HG02885 (cell line): ENCODE results near the gene NADK2.

Experiments used
- ATAC-seq: cut with Tn5 transposase; IDR thresholded peaks from one replicate; pipeline ENCODE4 v1.9.1; 2021; ENCODE audit warnings: mild to moderate bottlenecking; ENCODE audit not compliant: unreplicated experiment, poor library complexity

Gene NADK2

DNA sequence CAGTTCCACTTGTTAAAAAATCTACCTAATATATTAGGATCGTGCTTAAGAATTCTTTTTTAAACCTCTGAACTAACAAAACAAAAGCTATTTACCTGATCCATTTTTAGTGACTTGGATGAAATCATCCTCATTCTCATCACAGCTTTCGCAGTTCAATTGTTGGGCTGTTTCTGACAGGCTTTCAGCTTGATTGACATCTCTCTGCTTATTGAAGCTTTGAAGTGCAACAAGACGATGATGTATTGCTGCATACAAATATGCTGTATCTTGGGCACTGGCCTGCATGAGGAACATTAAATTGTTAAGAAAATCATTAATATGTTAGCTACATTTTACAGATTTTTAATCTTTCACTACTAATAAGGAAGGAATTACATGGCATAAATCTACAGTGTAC, 9.5 kb upstream of the NADK2 start:
- ATAC-seq = no peak

DNA sequence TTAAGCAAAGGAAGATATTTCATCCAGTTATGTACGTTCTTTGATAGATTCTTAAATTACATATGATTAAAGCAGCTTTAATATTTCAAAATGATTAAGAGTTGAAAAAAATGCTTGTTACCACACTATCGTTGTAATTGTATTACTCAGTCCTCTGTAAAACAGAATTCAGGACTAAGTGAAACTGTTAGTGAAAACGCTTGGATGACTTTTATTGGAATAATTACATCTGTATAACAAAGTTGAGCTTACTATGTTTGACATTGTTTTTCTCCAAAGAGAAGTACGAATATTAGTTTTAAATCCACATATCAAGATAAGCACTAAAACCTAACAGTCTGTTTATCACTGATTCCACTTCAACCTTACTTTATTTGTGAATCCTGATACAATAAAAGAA, 8.7 kb upstream of the NADK2 start:
- ATAC-seq = no peak

DNA sequence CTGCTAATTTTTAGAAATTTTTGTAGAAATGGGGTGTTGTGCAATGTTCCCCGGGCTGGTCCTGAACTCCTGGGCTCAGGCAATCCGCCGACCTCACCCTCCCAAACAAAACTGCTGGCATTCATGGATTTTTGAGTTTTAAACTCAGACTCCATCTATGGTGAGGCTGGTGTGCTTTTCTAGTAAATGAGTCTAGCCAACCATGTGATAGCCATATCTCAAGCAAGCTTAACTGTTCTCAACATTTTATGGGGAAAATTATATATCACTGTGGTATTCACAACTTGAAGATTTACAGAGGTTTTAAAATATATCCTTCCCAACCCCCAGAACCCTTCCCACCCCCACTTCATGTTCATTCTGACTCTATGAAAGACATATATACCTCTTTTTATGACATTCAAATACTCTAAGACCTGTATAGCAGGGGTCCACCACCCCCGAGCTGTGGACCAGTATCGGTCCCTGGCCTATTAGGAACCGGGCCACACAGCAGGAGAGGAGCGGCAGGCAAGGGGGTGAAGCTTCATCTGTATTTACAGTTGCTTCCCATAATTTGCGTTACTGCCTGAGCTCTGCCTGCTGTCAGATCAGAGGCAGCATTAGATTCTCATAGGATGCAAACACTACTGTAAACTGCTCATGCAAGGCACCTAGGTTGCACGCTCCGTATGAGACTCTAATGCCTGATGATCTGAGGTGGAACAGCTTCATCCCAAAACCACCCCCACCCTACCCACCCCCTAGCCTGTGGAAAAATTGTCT, 4.5 kb upstream of the NADK2 start:
- ATAC-seq = no peak

DNA sequence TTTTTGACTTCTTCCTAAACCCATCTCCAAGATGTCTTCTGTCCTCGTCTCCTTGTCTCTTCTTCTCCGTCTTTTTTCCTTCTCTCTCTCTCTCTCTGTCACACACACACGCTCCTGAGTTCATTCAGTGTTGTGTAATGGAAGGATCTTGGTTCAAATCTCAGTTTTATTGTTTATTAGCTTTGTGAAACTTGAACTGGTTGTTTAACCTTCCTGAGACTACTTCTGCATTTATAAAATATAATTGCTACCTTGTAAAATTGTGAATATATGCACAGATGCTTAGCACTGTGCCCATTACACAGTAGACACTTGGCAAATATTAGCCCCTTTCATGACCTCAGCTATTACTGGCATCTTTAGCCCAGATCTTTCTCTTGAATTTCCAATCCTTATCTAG, 2.4 kb upstream of the NADK2 start:
- ATAC-seq = no peak

DNA sequence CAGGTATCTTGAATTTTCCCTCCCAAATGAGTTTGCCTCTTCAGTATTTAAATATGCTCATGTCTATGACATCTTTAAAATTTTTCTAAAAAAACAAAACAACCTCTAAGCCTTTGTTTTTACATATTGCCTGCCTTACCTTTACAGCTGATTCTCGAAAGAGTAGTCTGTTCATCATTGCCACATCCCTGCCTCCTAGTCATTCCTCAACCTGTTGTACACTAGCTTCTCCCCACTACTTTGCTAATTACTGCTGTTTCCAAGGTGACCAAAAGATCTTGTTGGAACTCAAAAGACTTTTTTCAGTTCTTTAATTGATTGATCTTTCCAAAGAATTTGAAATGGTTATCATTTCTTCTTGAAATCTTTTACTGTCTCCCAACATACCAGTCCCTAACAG, 1.9 kb upstream of the NADK2 start:
- no peak for ATAC-seq

DNA sequence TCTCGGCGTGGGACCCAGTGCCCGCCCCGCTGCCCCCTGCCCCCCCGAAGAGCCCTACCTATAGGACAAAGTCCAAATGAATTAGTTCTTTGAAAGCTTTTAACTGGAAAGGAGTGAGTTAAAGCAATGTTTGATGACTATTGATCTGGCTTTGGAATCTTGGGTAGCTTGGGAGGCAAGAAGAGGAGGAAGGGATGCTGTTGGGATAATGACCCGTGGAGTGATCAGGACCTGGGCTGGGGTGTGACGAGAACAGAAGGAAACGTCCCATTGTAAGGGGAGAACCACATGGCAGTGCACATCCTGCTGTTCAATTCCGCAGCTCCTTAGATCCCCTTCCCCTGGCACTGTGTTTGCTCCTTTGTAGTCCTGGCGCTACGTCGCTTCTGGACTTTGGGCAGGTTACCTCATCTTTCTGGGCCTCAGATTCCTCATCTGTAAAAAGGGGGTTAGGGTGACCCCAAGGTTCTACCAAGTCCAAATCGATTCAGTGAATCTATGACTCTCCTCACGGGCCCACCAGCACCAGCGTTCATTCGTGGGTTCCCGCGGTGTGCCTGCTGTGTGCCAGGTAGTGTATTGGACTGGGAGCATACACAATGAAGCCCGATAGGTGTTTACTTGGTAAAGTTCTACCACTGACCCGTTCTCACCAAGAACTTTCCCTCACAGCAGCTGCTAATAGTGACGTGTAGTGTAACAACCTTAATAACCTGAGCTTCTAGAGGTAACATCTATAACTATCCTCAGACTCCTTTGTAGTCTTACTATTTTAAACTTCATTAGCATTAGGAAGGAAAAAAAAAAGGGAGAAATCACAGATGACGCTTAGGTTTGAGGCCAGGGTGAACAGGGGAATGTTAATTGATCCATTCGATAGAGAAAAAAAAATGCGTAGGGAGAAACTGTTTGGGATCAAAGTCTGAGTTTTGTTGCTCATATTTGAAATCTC, 1.1 kb upstream of the NADK2 start:
- no peak for ATAC-seq

DNA sequence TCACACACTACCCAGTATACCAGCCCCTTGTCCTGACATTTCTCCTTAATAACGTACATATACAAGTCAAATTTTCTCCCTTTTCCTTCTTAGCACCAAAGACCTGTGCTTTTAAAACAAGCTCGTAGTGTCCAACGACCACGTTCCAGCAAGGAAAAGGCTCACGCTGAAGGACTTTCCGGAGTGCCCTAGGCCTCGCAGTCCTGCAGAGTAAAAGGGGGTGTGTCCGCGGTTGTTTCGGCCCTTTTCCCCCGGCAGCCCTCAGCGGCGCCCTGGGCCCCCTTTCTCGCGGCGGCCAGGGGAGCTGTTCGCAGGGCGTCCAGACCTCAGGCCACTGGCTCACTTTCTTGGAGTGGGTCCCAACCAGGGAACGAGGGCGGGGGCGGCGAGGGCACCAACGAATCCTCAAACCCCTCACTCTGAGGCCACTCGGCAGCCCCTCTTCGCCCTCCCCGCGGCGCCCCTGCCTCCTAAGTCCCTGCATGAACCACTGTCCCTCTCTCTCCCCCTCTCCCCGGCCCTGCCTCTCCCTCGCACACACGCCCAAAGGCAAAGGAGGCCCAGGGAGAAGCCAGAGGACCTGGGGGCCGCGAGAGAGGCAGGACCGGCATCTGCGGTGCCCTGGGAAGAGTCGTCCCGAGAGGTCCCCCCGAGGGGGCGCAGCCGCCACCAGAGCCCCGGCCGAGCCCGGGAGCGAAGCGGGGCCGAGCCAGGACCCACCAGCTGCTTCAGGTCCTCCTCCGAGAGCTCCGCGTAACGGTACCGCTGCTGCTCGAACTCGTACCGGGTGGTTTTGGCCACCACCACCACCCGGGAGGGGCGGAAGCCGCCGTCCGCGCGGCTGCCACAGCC, 720 bp downstream of the NADK2 start:
- ATAC-seq = peak; percentile 24

DNA sequence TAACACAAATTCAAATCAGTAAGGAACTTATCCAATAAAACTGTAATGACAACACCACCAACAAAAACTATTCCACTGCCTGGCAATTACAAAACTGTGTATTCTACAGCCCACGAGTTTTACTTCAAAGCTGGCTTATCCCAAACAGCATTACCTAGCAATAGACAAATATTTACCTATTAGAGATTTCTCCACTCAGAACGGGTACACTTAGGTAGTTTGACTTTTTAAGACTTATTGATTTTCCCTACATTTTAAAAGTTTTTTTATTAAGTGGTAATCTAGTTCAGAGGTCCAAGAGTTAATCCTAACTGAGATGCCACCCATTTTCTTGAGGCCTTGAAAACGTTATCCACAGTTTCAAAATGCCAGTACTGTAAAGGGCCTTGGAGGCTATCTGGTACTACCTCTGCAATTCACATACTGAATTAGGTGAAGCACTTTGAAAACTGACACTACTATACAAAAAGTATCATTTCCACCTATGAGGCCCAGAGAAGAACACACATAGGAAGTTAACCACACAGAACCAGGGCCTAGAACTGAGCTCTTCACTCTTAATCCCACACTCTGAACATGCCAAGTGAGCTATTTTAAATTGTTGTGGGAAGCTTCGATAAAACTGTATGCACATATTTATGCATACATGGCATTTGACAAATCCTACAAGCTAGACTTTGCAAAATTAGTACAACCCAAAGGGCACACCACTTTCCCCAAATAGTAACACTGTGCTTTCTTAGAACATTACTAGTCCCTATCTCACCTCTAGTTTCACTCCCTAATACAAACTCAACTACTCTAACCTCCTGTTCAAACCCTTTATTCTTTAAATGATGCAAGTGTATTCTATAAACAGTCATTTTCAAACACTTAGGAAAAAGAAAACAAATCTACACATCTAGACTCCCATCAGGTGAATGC, 2.1 kb downstream of the NADK2 start:
- ATAC-seq = no peak

DNA sequence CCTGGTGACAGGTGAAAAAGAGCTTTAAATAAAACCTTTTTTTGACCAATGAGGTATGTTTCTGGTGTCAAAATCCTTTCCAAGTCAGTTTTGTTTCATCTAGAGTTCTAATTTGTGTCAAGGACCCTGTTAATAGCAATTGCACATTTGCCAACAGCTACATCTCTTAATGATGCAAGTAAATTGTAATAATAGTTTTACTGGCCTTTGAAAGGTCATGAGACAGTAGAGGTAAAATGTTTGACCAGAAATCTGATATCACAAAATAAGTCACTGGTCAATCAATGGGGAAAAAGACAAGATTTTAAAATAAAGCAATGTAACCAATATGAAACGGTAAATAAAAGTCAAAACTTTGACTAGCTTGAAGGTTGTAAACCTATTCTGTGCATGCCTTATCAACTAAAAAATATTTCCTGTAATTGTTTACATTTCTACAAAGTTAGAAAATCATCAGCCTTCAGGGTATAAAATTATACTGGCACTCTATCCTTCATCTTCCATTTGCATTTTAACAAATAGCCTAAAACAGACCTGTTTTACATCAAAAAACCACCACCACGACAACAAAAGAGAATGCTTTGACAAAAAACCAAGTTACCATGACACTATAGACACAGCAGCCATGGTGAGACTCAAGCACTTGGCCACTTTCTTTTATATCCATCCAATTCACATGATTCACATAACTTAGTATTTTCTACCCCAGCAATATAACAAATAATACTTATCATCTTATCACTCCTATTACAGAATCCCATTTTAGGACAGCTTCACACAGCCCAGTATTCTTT, 3.0 kb downstream of the NADK2 start:
- no peak for ATAC-seq

DNA sequence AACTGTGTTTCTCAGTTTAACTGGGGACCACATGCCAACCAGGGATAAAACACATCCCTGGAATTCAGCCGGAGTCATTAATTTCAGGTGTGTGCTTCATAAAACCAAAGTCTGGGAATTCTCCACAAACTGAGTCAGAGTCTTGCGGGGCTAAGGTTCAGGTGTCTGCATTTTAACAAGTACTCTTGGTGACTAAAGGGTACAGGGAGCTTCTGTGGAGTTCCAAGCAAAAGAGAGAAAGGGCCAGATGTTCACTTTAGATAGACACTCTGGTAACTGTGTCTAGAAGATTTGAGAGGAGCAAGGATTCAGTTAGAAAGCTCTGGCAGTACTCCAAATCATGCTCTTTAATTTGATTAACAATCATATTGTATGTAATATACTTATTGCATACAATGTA, 4.0 kb downstream of the NADK2 start:
- ATAC-seq = no peak

DNA sequence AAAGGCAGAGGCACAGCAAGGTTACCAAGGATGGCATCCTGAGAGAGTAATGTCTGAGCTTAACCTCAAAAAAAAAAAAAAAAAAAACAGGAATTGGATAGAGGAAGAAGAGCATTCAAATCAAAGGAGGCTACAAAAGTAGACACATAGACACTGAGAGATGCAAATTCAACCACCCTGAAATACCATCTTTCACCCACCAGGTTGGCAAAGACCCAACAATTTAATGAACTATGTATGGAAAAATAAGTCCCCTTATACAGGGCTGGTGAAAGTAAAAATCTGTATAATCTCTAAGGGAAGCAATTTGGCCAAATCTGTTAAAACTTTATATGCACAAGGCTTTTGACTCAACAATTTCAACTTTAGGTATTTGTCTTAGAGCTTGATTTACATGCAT, 4.9 kb downstream of the NADK2 start:
- ATAC-seq = no peak

DNA sequence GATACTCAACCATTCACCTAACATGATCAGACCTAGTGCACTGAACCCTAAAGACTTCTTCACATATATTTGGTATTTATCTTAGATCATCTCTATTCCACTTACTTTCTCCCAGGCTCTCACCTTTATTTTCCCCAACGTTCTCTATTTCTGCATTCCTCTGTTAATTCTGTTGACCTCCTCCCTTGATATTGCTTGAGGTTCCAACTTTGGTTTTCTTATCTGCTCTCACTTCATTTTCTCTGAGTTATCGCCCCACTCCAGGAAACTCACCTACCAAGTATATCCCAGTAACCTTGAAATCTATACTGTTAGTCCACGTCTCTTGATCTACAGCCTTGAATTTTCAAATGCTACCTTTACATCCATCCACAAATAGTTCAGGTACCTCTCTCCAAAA, 9.2 kb downstream of the NADK2 start:
- no peak for ATAC-seq

DNA sequence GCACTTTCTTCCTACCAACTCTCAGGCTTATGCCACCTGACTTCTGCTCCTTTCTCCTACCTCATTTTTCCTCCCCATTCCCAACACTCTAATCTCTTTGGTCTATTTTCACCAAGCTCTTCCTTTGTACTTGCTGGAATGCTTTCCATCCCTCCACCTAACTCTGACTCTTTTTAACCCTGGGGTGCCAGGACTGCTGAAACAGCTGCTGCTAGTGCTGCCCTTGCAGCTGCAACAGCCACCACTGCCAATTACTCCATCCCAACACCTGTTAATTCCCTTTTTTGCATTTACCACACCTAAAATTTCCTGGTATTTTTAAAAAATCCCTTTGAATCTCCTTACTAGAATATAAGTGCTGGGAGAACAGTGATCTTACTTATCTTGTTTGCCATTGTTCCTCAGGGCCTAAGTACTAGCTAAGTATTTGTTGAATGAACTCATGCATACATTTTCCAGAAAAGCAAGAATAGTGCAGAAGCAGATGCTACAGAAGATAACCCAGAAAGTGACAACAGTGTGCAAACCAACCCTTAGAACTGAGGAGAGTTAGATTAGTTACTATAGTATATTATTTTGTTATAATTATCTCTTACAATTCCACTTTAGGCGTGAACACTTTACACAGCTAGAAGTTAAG, 11.5 kb downstream of the NADK2 start:
- no peak for ATAC-seq

DNA sequence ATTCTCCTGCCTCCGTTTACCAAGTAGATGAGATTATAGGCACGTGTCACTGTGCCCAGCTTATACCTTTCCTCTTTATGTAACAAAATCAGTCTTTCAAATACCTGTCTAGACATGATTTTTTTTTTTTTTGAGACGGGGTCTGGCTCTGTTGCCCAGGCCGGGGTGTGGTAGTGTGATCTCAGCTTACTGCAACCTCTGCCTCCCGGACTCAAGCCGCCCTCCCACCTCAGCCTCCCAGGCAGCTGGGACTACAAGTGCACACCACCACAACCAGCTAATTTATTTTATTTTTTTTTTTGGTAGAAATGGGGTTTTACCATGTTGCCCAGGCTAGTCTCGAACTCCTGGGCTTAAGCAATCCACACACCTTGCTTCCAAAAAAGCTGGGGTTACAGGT, 13.2 kb downstream of the NADK2 start:
- ATAC-seq = no peak

DNA sequence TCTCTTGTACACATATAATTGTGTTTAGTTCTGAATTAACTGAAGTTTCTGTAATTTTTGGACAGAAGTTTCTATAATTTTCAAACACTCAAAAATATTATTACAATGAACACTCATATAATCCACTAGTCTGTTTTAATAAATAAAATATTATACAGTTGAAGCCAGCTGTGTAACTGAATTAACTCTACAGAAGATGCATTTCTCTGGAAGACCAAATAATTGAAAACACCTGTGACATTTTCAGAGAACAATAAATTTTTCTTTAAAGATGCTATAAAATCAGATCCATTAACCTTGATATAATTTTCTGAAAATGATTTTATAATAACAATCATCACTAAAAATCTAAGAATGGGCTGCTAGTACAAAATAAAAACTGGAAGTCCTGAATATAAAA, 14.7 kb downstream of the NADK2 start:
- no peak for ATAC-seq

DNA sequence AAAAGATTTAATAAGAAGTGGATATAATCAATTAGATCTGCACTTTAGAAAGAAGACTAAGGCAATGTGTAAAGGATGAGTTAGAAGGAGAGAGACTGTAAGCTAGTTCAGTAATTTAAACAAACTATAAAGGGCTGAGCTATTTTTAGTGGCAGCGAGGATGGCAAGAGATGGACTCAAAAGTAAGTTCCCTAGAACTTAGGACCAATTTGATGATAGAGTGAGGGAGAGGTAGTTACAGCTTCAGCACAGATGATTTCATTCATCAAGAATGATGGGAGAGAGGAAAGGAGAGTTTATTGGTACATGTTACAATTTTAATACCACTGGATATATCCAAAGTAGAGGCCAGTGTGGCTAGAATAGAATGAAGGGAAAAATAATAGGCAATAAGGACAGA, 19.1 kb downstream of the NADK2 start:
- ATAC-seq = no peak

DNA sequence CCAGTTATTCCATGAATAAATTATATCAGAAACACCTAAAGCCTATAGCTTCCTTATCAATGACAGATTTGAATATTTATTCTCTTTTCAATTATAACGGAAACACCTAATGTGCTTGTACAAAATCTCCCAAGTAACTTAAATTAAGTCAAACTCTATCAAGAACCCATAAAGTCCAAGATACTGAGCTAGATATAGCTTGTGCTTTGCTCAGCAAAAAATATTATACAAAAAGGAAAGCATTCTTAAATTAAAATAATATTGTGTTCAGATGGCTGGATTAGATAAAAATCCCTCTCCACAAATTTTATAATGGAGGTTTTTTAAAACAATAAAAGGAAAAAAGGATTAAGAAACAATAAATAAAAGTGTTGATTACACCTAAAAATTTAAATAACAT, 23.7 kb downstream of the NADK2 start:
- ATAC-seq = no peak

DNA sequence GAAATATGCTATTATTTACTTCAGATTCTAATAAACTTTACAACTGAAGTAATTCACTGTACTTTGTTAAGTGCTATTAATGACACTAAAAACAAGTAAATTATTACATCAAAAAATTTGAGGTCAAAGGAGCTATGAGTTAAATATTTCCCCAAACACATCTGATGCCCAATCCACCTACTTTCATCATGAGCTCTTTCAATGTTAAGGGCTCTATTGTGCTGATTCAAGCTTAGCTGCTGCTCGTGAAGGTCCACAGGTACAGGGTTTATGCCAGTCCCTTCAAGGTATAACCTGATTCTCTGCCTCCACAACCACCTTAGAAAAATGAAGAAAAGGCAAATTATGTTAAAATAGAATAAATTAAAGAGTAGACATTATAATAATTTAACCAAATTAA, 24.2 kb downstream of the NADK2 start:
- no peak for ATAC-seq
